GM15510 (cell line): ENCODE results near the gene CPA4.

Source experiments
- POLR2A ChIP-seq: IDR thresholded peaks from 3 replicates; pipeline ENCODE4 v1.6.1; 2011; ENCODE audit warnings: borderline replicate concordance; ENCODE audit not compliant: insufficient read length; ENCODE audit errors: extremely low read depth

Gene CPA4

DNA sequence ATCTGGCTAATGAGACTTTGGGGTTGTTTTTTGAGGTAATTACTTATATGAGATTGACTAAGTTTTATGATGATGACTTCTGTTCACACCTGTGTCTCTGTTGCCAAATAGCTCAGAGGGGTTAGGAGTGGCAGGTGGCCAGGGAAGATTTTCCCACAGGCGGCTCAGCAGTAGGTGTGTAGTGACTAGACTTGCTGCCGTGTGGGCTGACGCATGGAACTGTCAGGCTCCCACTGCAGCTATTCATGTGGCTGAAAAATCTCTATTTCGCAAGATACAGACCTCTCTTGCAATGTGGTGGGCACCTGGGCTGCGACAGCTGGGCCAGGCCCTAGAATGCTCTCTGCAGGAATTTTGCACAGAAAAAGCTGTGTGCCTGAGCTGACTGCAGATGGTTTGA, 1.4 kb downstream of the CPA4 start:
- TF ChIP-seq POLR2A, result no peak

DNA sequence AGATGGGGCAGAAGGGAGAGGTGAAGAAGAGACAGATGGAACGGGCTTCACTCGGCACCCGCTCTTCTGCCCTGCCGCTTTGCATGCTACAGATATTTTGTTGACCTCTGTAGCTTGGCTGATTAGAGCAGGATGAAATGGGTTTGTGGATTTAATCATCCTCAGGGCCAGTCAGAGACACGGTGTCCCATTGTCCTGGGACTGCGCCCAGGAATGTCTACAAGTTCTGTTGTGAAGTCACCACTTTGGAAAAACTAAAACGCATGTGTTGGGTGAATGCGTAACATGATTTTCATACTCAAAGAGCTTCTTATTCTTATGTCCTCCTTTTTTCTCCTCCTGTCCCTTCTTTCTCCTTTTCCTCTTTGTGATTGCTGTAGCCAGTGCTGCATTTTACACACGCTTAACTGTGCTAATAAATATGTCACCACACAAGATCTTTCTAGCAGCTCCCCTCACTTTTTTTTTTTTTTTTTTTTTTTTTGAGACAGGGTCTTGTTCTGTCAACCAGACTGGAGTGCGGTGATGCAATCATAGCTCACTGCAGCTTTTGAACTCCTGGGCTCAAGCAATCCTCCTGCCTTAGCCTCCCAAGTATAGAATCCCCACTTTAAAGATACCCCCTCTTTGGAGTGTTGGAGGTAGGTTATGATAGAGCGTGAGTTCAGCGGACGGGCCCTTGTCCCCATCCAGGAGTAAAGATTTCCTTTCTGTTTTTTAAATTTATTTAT, 3.4 kb downstream of the CPA4 start:
- TF ChIP-seq POLR2A, result no peak

DNA sequence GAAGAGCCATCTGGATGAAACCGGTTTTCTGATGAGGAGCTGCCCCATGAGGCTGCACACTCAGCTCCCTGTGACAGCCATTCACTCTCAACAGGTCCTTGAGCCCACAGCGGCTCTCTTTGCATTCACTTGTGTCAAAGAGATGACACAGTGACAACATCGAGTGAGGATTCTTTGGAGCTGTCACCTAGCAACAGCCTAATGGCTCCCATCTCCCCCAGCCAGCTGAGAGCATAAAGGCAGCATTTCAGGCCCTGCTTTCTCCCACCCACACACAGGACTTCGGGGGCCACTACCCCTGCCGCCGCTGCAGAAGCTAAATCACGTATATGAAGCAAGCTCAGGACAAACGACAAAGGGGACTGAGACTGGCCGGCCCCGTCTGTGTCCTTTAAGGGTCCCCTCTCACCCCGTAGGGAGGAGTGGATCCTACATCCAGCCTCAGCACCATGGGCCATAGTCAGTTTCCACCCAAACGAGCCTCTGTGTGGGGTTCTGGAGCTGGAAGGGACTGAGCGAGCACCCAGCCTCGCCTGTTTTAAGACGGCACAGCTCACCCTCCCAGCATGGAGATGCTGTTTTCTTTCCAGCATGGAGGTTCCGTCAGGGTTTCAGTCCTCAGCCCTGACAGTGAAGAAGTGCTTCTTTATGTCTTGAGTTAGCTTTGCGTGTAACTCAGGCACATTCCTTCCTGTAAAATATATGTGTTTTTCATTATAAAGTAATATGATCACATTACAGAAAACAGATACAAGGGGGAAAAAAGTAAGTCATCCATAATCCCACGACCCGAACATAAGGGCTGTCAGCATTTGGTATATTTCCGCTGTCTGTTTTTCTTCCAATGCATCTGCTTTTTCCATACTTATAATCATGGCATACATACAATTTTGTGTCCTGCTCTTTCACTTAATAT, 4.9 kb downstream of the CPA4 start:
- TF ChIP-seq POLR2A, result no peak

DNA sequence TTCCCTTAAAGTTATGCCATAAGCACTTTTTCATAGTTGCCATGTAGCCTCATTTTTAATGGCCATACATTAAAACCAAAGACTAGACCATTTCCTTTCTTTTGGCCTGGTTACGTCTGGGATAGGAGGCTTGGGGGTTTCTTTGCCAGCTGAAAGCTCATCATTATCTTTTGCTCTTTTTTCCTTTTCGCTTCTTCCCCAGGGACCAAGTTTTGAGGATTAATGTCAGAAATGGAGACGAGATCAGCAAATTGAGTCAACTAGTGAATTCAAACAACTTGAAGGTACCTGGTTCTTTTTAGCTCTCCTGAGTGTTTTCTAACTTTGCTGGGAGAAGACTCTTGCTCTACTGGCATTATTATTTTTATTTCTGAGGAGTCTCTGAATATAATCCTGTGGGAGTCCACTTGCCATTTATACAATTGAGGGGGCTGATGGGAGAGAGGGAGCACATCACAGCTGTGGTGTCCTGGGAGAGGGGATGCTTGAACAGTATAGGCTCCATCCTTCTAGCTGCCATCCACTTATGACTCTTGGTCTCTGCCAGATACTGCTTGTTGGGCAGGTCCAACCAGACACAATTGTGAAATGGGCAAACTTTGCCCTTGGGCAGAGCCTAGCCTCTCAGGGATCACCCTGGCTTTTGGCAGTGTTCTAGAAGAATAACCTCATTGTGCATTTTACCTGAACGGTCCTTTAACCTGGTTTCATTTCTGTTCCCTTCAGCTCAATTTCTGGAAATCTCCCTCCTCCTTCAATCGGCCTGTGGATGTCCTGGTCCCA, 5.8 kb downstream of the CPA4 start:
- no peak for TF ChIP-seq POLR2A

DNA sequence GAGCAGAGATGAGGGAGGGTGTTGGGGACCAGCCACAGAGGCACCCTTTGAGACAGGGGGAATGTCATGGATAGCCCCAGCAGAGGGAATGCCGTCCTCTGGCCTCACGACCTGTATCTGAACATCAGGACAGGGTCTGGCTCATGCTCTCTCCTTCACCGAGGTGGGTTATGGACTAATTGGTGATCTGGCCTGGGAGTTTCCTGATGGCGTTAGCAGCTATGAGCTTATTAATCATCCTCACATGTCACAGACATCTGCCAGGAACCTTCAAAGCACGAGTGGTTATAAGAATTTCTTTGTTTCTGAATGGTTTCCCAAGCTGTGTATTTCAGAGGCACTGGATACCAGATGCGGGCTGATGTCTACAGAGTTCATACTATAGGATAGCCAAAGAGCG, 6.9 kb downstream of the CPA4 start:
- no peak for TF ChIP-seq POLR2A

DNA sequence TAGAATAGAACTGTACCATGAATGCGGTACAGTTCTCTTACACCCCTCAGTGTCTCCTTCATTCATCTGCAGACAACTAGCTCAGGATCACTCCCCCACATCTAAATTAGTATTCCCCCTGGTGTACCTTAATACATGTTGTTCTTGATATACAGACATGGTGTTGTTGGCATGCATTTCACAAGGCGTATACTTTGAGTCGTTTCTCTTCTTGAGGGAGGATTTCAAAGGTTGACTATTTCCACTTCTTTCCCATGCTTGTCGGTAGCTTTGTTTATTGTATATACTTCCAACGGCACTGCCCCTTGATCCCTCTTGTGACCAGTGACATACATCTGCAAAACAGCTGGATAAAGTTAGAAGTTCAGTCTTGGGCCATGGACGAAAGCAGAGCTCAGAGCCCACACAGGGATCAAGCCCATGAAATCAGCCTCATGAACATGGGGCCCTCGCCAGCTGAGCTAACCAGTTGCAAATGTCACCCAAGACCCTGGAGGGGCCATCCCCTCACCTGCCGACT, 8.6 kb downstream of the CPA4 start:
- TF ChIP-seq POLR2A, result no peak

DNA sequence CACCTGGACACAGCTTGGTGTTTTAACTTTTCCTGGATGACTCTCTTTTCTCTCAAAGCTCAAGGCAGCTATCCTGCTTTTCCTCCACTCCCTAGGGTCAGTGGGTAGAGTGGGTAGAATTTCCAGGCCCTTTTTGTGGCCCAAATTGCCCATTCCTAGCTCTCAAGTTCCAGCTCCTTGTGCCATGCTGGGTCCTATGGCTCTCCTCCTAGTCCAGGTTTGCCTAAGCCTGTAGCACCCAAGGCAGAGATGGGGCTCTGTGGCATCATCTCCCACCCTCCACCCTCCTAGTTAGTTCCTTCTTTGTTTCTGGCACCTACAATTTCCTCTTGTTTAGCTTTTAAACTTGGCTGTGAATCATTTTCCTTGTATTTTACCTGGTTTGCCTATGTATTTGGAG, 9.7 kb downstream of the CPA4 start:
- TF ChIP-seq POLR2A, result no peak

DNA sequence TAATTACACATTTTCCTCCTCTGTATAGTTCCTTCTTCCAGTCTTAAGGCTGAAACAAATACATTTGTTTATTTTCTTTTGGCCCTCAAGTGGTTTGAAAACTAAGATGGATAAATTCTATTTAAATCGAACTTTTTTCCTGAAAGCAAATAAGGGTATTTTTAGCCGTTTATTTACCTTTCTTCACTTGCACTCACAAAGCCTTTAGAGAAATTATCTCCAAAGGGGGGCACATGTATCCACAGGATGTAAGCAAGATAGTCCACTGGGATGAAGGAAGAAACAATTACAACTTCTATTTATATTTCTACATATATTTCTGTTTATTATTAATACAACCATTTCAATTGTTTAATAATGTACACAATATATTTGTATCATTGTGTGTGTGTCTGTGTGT, 10.2 kb downstream of the CPA4 start:
- no peak for TF ChIP-seq POLR2A

DNA sequence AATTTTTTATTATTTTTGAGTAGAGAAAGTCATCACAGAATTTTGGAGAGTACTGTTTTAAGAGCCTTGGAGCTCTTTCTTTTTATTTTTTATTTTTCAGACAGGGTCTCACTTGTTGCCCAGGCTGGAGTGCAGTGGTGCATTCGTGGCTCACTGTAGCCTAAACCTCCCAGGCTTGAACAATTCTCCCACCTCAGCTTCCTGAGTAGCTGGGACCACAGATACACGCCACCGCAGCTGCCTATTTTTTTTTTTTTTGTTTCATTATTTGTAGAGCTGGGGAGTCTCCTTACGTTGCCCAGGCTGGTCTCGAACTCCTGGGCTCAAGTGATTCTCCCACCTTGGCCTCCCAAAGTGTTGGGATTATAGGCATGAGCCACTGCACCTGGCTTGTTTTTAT, 10.6 kb downstream of the CPA4 start:
- no peak for TF ChIP-seq POLR2A

DNA sequence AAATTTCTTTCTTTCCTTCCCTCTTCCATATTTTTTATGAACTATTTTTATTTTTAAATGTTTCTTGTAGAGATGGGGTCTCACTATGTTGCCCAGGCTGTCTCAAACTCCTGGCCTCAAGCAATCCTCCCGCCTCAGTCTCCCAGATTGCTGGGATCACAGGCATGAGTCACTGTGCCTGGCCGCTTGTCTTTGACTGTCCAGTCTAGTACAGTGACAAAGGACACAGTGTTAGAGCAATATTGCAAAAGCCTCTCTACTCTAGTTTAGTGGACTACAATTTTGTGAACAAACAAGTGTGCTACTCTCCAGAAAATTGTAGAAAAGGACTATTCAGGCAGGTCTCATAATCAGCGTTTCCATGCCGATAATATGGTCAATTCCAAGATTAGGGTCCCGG, 11.0 kb downstream of the CPA4 start:
- TF ChIP-seq POLR2A, result no peak

DNA sequence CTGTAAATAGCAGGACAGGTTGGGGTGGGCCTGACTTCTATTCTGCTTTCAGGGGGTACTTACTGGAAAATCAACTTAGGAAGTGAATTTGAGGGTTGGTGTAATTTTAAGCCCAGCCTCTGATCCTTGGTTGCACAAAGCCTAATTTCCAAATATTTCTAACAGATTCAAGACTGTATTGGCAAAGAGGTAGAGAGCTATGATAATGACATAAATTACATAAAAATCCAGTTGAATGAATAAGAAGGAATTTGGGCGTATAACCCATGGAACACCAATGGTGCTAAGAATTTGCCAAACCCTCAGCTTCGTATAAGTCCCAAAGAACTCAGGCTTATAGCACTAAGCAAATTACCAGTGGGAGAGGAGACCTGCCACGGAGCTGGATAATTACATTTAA, 11.9 kb downstream of the CPA4 start:
- no peak for TF ChIP-seq POLR2A

DNA sequence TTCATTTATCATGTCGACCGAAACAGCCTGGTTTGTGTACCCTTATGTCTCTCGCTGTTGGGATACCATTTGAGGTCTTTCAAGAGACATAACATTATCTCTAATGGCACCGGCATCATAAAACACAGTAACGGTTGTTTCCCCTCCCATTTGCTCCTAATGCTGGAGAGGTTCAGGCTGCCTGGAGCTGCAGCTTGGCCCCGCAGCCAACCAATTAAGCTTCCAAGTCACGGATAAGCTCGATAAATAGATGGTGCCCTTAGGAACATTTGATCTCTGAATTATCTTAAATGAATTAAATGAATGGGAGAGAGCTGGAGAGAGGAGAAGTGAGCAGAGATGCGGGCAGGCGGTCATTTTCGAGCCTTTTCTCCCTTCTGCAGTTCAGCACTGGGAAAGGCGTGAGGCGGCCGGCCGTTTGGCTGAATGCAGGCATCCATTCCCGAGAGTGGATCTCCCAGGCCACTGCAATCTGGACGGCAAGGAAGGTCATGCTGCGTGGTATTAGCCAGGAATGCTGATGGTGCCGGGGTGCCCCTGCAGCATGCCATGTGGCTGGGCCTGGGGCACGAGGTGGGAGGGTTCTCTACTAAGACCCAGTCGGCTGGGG, 12.6 kb downstream of the CPA4 start:
- no peak for TF ChIP-seq POLR2A

DNA sequence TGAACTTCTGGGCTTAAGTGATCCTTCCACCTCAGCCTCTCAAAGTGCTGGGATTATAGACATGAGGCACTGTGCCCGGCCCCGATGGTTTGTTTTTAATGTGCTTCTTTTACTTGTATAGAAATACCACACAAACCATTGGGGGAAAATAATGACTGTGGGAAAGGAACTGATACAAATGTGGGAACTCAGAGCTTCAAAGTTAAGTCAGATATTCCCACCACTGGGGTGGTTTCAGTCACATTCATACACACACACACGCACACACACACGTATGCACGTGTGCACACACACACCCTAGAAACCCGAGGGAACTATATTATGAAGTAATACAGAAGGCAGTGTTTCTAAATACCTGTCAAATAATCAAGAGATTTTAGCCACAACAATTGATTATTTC, 17.0 kb downstream of the CPA4 start:
- no peak for TF ChIP-seq POLR2A

DNA sequence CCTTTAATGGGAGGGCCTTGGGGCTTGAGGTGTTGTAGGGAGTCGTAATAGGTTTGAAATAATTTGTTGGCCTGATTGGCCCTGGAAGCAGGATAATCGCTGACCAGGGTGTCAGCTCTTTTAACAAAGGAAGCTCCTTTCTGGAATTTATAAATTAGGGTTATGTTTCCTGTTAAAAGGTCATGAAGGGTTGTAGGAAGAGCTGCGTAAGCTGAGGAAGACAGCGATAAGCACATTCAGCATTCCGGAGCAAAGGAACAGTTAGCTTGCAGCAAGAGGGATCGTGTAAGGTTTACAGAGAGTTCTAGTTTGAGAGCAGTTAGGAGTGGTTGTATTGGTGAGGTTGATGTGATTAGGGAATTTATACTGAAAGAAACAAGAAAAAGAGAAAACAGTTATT, 21.3 kb downstream of the CPA4 start:
- TF ChIP-seq POLR2A, result no peak
